IMR-90 (cell line): Measurements from ENCODE around the gene AAMDC.

Experiments used
- CTCF ChIP-seq: conservative IDR thresholded peaks from 2 replicates; pipeline ENCODE4 v1.5.1; 2012; ENCODE audit warnings: mild to moderate bottlenecking, low read depth, low read length, improper control_type of control experiment
- POLR2A ChIP-seq: IDR thresholded peaks from 2 replicates; pipeline ENCODE4 v1.6.1; 2012; ENCODE audit warnings: mild to moderate bottlenecking, low read depth, low read length
- RCOR1 ChIP-seq: IDR thresholded peaks from 2 replicates; pipeline ENCODE4 v1.6.1; 2012; ENCODE audit warnings: mild to moderate bottlenecking, low read length, improper control_type of control experiment; ENCODE audit not compliant: insufficient replicate concordance

GRCh38 chr11:77909277-77909676 is 88.3 kb downstream of the AAMDC start:
- TF ChIP-seq CTCF (no peak), RCOR1 (no peak), POLR2A (no peak)
